Measurements from ENCODE around the gene TEX28.
"Not testable (repeated sequence)": the region's sequence is repeated elsewhere in the genome, so short reads cannot be mapped to it uniquely, and the experiment has no call there.

TEX28 gene

DNA sequence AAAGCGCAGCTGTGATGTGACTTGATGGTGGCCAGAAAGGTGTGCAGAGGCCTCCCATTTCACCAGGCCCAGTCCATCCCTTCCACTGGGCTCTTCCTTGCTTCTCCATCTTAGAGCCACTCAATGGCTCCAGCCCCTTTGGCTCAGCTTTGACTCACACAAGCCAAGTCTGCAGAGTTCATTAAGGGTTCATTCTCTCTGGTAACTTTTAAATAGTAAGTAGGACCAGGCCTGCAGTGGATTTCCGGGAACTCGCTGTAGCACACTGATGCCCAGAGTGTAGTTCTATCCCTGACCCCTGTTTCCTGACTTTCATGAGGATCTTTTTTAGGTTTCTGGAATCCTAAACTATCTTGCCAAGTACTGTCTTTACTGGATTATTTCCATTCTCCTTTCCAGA is 63.5 kb downstream of the TEX28 start:
- H3K9ac ChIP-seq (ENCODE audit: low read depth, low read length); H3K4me1 ChIP-seq (ENCODE audit: control insufficient read depth, insufficient read depth, low read length); H3K4me2 ChIP-seq (ENCODE audit: low read length); H3K9me3 ChIP-seq (replicated peaks; ENCODE audit: low read length); H3K36me3 ChIP-seq (ENCODE audit: insufficient read depth, low read length); H3K4me3 ChIP-seq (ENCODE audit: low read length); H3K27me3 ChIP-seq (ENCODE audit: control insufficient read depth, insufficient read depth, low read length): not testable (repeated sequence)

DNA sequence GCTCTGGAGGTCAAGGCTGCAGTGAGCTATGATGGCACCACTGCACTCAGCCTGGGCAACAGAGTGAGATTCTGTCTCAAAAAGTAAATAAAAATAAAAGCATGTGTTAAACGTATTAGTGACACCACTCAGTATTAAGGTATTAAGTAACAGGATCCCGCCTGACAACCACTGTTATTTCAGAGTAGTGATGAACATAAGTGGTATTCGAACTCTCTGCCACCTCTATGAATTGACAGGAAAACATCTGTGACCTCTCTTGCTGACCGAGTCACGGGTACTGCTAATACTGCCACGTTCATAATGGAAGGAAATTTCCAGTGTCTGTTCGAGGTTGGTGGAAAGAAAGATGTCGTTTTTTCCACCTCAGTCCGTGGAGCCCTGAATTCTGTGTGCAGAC is 68.2 kb downstream of the TEX28 start:
- not testable (repeated sequence) for H3K9me3 ChIP-seq (replicated peaks; ENCODE audit: low read length); H3K4me1 ChIP-seq (ENCODE audit: control insufficient read depth, insufficient read depth, low read length); H3K4me3 ChIP-seq (ENCODE audit: low read length); H3K27me3 ChIP-seq (ENCODE audit: control insufficient read depth, insufficient read depth, low read length); H3K4me2 ChIP-seq (ENCODE audit: low read length); H3K36me3 ChIP-seq (ENCODE audit: insufficient read depth, low read length); H3K9ac ChIP-seq (ENCODE audit: low read depth, low read length)

DNA sequence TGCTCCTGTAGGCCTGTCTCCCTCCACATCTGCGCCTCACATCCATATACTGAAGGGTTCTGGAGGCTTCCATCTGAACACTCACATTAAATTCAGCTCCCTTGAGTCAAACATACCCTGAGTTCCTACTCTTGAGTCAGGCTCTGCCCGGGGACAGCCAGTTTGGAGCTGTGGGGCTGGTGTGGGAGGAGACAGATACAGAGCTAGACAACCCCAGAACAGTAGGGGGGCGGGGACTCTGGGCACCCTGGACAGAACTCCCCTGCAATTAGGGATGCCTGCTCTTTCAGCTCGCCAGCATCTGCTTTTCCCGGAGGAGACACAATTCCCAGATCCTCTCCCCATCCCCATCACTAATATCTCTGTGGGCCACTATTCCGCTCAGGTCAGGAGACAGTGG is 69.6 kb downstream of the TEX28 start:
- H3K4me1 ChIP-seq (ENCODE audit: control insufficient read depth, insufficient read depth, low read length); H3K27me3 ChIP-seq (ENCODE audit: control insufficient read depth, insufficient read depth, low read length); H3K4me2 ChIP-seq (ENCODE audit: low read length); H3K36me3 ChIP-seq (ENCODE audit: insufficient read depth, low read length); H3K9me3 ChIP-seq (replicated peaks; ENCODE audit: low read length); H3K9ac ChIP-seq (ENCODE audit: low read depth, low read length); H3K4me3 ChIP-seq (ENCODE audit: low read length): not testable (repeated sequence)
